Keratinocyte (primary cell): Measurements from ENCODE around the gene DLG2. TPM values are rescaled to one million over a fixed set of nuclear protein-coding genes. Genes with fewer than 3 reads are reported as not detected.
A peak's percentile ranks its signal among the peaks of the same experiment; 100 is the strongest.

Experiments
- DNase-seq: peaks from one replicate; pipeline ENCODE4 v3.0.0-alpha.2; 2011; ENCODE audit warnings: low read depth, missing footprints, low spot score
- FAIRE-seq: peaks from 2 replicates; lab custom pipeline; 2011; peaks lifted over from hg19 to GRCh38; lab: Jason Lieb, UNC
- H2AFZ ChIP-seq: 2 replicates; pipeline ENCODE4 v1.6.0; 2012; ENCODE audit warnings: low read length, control low read depth, inconsistent platforms; ENCODE audit not compliant: control insufficient read depth
- H3K27ac ChIP-seq: 2 replicates; pipeline ENCODE4 v1.5.1; 2011; ENCODE audit warnings: low read length; ENCODE audit not compliant: control insufficient read depth, insufficient read depth
- H3K27me3 ChIP-seq: 3 replicates; pipeline ENCODE4 v1.6.0; 2011; ENCODE audit warnings: low read length; ENCODE audit not compliant: control insufficient read depth, insufficient read depth; ENCODE audit errors: extremely low read depth
- H3K36me3 ChIP-seq, 2 experiments: 2 replicates in 1 of 2; 3 replicates in 1 of 2; pipeline ENCODE4 v1.5.1; 2011; ENCODE audit warnings: low read length in 2 of 2, mild to moderate bottlenecking in 1 of 2; ENCODE audit not compliant: control insufficient read depth in 2 of 2, insufficient read depth in 2 of 2; ENCODE audit errors: extremely low read depth in 1 of 2
- H3K4me1 ChIP-seq: 3 replicates; pipeline ENCODE4 v1.5.1; 2011; ENCODE audit warnings: low read length; ENCODE audit not compliant: control insufficient read depth, insufficient read depth; ENCODE audit errors: extremely low read depth
- H3K4me2 ChIP-seq: 3 replicates; pipeline ENCODE4 v1.6.0; 2011; ENCODE audit warnings: low read depth, low read length; ENCODE audit not compliant: control insufficient read depth, insufficient read depth; ENCODE audit errors: extremely low read depth
- H3K4me3 ChIP-seq, 3 experiments: fragments of 200-600 bp in 1 of 3; sonication (generic) in 1 of 3; 2 replicates in 2 of 3; 3 replicates in 1 of 3; pipeline ENCODE4 v1.5.1; 2011 to 2016; ENCODE audit warnings: low read length in 3 of 3, mild to moderate bottlenecking in 3 of 3, control low read depth in 2 of 3, inconsistent platforms in 1 of 3, low read depth in 1 of 3, mixed read lengths in 1 of 3, mixed run types in 1 of 3, moderate library complexity in 1 of 3; ENCODE audit not compliant: control insufficient read depth in 2 of 3, insufficient read depth in 2 of 3; ENCODE audit errors: extremely low read depth in 1 of 3
- H3K79me2 ChIP-seq: 2 replicates; pipeline ENCODE4 v1.6.0; 2012; ENCODE audit warnings: low read length; ENCODE audit not compliant: control insufficient read depth, insufficient read depth
- H3K9ac ChIP-seq: 3 replicates; pipeline ENCODE4 v1.6.0; 2011; ENCODE audit warnings: low read length; ENCODE audit not compliant: control insufficient read depth, insufficient read depth; ENCODE audit errors: extremely low read depth
- H3K9me1 ChIP-seq: 3 replicates; pipeline ENCODE4 v1.6.0; 2011; ENCODE audit warnings: low read length; ENCODE audit not compliant: control insufficient read depth, insufficient read depth; ENCODE audit errors: extremely low read depth
- H3K9me3 ChIP-seq: 2 replicates; pipeline ENCODE4 v1.5.1; 2012; ENCODE audit warnings: low read depth, low read length; ENCODE audit not compliant: control insufficient read depth
- H4K20me1 ChIP-seq: 3 replicates; pipeline ENCODE4 v1.6.0; 2011; ENCODE audit warnings: low read length; ENCODE audit not compliant: control insufficient read depth, insufficient read depth; ENCODE audit errors: extremely low read depth
- EZH2 ChIP-seq: IDR thresholded peaks from one replicate; pipeline ENCODE4 v1.6.1; 2012; ENCODE audit warnings: inconsistent platforms, mild to moderate bottlenecking, low read length, moderate library complexity
- dilution Hi-C: fragments of 300-500 bp; cut with MboI; formaldehyde crosslinking; loops from one replicate; pipeline ENCODE4 v1.7.0; 2020; ENCODE audit warnings: low sequenced_read_pairs; ENCODE audit not compliant: extremely low pct_ligation_motif_present
- polyA plus RNA-seq, 5 experiments: library from polyadenylated mRNA; depleted of rRNA in 3 of 5; stranded (reverse) in 3 of 5; stranded (forward) in 1 of 5; unstranded in 1 of 5; fragments of >200 nt; gene quantifications; 1 replicate in 1 of 5; 2 replicates in 3 of 5; 3 replicates in 1 of 5; pipeline versions ENCODE4 v1.2.1 to v1.2.3, GENCODE V29; 2011 to 2012; ENCODE audit warnings: missing spikeins in 2 of 5, low read depth in 1 of 5, low replicate concordance in 1 of 5
- TF ChIP-seq, protein P1 (sequence below), 3 experiments: IDR thresholded peaks in 1 of 3; conservative IDR thresholded peaks in 1 of 3; optimal IDR thresholded peaks in 1 of 3; 2 replicates in 2 of 3; 3 replicates in 1 of 3; pipeline versions ENCODE3 to v1.5.1; 2011; ENCODE audit warnings: low read length in 3 of 3, mild to moderate bottlenecking in 3 of 3, moderate library complexity in 2 of 3, control low read depth in 1 of 3, inconsistent platforms in 1 of 3; ENCODE audit not compliant: insufficient read depth in 2 of 3; ENCODE audit errors: extremely low read depth in 1 of 3

The DLG2 gene
- polyA plus RNA-seq, 1 donor (not counting 4 experiments of a cell fraction or from before 2014, with no cell fraction given) = 0.55 TPM

DNA sequence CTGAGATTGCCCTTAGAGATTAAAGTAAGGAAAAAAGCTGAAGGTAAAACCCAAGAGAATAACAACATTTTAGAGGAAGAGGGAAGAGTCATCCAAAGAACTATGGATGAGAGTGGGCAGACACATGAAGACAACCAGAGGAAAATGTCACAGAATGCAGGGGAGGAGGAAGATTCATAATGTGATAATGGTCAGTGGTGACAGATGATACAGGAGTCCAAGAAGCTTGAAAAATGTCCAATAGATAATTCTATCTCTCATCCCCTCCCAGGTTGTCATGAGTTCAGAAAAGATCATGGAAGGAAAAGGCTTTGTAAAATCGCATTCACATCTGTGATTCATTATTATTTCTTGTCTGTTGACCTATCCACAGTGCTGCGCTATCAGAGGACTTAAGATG is 2058.6 kb downstream of the DLG2 start:
- no peaks in the 10 kb centered on the region for H3K9me1 ChIP-seq
- H3K36me3 ChIP-seq = no peaks in the 10 kb centered on the region
- no peak for FAIRE-seq
- no peaks in the 10 kb centered on the region for H3K9me3 ChIP-seq
- no peak for DNase-seq
- H3K9ac ChIP-seq = no peak overlapping the region
- dilution Hi-C loops = no loop called here
- H3K4me1 ChIP-seq = peaks cover 14% of the 10 kb centered on the region
- no peak for TF ChIP-seq EZH2
- TF ChIP-seq, protein P1, sequence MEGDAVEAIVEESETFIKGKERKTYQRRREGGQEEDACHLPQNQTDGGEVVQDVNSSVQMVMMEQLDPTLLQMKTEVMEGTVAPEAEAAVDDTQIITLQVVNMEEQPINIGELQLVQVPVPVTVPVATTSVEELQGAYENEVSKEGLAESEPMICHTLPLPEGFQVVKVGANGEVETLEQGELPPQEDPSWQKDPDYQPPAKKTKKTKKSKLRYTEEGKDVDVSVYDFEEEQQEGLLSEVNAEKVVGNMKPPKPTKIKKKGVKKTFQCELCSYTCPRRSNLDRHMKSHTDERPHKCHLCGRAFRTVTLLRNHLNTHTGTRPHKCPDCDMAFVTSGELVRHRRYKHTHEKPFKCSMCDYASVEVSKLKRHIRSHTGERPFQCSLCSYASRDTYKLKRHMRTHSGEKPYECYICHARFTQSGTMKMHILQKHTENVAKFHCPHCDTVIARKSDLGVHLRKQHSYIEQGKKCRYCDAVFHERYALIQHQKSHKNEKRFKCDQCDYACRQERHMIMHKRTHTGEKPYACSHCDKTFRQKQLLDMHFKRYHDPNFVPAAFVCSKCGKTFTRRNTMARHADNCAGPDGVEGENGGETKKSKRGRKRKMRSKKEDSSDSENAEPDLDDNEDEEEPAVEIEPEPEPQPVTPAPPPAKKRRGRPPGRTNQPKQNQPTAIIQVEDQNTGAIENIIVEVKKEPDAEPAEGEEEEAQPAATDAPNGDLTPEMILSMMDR (optimal IDR thresholded peaks at IDR 0.05 in 1 of 3, IDR thresholded peaks at IDR 0.05 in 1 of 3, conservative IDR thresholded peaks at IDR 0.05 in 1 of 3; ENCODE audit: extremely low read depth in 1 of 3, insufficient read depth in 2 of 3, low read length in 3 of 3) = no peak
- H3K4me3 ChIP-seq = no peak overlapping the region
- H3K27ac ChIP-seq = no peak overlapping the region
- no peaks in the 10 kb centered on the region for H4K20me1 ChIP-seq
- no peaks in the 10 kb centered on the region for H3K79me2 ChIP-seq
- H3K27me3 ChIP-seq = no peaks in the 10 kb centered on the region
- H3K4me2 ChIP-seq = no peak overlapping the region
- no peak overlapping the region for H2AFZ ChIP-seq

DNA sequence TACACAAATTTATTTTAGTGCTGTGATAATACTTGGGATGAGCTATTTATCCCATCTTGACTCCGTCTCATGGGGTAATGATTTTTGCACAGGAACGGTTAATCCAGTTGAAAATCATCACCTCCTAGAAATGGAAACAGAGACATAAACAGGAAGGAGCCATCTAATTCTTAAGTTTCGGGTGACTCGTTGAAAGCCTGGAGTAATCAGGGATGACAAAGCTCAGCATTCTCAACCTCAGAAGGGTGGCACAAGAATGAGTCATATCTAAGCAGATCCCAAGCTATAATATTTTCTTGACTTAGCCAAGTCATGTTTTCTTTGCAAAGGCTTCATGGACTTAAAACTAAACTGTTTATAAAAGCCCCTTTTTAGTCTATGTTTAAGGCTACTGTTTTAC is 2060.2 kb downstream of the DLG2 start:
- TF ChIP-seq, protein P1 (optimal IDR thresholded peaks at IDR 0.05 in 1 of 3, IDR thresholded peaks at IDR 0.05 in 1 of 3, conservative IDR thresholded peaks at IDR 0.05 in 1 of 3; ENCODE audit: extremely low read depth in 1 of 3, insufficient read depth in 2 of 3, low read length in 3 of 3) = no peak
- no peak for TF ChIP-seq EZH2
- Histone ChIP-seq H3K4me1 (peaks cover 7% of the 10 kb centered on the region), H2AFZ (no peak overlapping the region), H3K79me2 (no peaks in the 10 kb centered on the region), H3K9ac (no peak overlapping the region), H3K9me1 (no peaks in the 10 kb centered on the region), H3K9me3 (no peaks in the 10 kb centered on the region), H3K27me3 (no peaks in the 10 kb centered on the region), H3K4me2 (peak overlapping the region; percentile 13), H3K27ac (peak overlapping the region; percentile 19), H3K36me3 (no peaks in the 10 kb centered on the region), H3K4me3 (no peak overlapping the region), H4K20me1 (no peaks in the 10 kb centered on the region)
- no peak for FAIRE-seq
- DNase-seq = no peak
- dilution Hi-C loops = no loop called here
